H54 (cell line): ENCODE measurements around the gene SPAG6.

Experiments used
- DNase-seq: peaks from one replicate; pipeline ENCODE4 v3.0.0; 2011; ENCODE audit warnings: low spot score, mixed read lengths; ENCODE audit not compliant: insufficient read length
- FAIRE-seq: peaks from 3 replicates; lab custom pipeline; 2011; peaks lifted over from hg19 to GRCh38; lab: Jason Lieb, UNC
- POLR2A ChIP-seq: IDR thresholded peaks from 2 replicates; pipeline ENCODE4 v1.6.1; 2011; ENCODE audit warnings: low read depth, mild to moderate bottlenecking, low read length

Gene SPAG6

DNA sequence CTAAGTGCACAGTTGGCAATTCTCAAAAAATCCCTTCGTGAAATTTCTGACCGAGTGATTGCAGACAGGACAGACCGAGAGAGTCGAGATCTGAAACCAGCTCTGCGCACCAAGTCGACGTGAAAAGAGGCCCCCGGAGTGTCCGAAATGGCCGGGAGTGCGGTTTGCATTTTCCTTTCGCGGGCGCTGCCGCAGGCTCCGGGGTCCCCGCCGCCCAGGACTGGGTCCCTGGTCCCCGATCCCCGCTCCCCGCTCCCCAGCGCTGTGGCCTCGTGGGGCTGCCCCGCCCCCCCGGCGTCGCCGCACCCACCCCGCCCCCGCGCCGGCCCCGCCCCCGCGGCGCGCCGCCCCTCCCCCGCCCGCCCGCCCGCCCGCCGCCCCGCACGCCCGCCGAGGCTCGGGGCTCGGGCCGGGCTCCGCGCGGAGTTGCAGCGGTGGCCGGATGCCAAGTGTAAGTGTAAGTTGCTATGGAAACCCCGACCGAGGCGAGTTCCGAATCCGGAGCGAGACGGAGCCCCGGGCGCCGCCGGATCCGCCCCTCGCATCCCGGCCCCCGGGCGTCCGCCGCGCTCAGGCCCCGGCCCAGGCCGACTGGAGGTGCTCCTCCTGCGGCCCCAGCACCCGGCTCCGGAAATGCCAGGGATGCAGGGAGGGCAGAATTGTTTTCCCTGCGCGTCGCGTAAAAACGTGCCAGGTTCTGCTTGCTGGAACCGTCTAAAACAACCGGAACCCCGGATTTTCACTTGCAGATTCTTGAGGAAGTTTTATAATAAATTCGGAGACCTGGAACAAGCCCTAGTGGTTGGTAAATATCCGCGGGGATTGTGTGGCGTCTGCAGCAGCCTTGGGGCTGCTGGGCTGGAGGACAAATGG lies 19.8 kb upstream of the SPAG6 start:
- DNase-seq (peak; percentile 93), FAIRE-seq (no peak)
- TF ChIP-seq POLR2A, result peak; percentile 45

DNA sequence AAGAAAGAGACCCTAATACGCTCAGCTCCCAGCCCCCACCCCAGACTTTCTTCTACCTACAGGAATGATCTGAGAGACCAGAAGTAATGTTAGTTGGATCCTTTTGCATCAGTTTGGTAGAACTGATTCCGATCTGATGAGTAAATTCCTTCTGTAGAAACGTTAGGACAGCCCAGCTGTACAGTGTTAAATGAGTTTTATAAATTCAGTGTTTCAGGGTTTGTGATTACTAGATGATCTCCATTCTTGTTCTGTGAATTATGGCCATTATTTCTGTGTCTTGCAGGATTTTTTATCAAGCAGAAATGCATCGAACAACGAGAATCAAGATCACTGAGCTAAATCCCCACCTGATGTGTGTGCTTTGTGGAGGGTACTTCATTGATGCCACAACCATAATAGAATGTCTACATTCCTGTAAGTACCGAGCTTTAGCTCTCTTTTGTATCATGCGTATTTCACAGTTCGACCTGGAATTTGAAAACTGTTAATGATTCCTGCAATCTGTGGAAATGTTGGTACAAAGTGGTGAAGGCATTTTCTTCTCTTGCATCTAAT lies 19.1 kb upstream of the SPAG6 start:
- FAIRE-seq (peak; percentile 78), DNase-seq (no peak)
- no peak for TF ChIP-seq POLR2A

DNA sequence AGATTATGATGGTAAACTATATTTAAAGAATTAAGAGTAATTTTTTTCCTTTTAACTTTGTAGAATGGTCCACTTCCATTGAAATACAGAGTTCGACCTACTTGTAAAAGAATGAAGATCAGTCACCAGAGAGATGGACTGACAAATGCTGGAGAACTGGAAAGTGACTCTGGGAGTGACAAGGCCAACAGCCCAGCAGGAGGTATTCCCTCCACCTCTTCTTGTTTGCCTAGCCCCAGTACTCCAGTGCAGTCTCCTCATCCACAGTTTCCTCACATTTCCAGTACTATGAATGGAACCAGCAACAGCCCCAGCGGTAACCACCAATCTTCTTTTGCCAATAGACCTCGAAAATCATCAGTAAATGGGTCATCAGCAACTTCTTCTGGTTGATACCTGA lies 16.1 kb upstream of the SPAG6 start:
- DNase-seq (no peak), FAIRE-seq (no peak)
- no peak for TF ChIP-seq POLR2A

DNA sequence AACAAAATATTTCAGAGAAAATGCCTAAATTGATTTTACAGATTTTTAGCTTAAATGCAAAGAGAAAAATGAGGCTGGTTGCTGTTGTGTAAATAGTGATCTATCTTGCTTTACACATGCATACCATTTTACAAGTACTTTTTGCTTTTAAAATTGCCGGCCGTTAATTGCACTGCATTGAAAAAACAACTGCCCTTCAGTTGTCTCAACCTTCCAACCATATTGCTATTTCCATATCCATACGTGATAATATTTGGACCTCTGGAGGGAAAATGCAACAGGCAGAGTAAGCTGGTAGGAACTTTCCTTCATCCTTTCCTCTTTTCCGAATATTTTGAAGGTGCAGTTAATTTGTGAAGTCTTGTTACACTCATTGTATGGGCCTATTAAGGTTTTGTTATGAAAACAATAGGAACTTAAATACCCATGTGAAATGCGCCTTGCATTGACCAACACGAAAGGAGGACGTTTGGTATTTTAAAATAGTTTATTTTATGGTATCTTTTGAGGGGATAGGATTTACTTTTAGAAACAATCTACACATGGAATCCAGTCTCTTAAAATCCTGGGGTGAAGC lies 13.1 kb upstream of the SPAG6 start:
- FAIRE-seq (no peak), DNase-seq (no peak)
- no peak for TF ChIP-seq POLR2A

DNA sequence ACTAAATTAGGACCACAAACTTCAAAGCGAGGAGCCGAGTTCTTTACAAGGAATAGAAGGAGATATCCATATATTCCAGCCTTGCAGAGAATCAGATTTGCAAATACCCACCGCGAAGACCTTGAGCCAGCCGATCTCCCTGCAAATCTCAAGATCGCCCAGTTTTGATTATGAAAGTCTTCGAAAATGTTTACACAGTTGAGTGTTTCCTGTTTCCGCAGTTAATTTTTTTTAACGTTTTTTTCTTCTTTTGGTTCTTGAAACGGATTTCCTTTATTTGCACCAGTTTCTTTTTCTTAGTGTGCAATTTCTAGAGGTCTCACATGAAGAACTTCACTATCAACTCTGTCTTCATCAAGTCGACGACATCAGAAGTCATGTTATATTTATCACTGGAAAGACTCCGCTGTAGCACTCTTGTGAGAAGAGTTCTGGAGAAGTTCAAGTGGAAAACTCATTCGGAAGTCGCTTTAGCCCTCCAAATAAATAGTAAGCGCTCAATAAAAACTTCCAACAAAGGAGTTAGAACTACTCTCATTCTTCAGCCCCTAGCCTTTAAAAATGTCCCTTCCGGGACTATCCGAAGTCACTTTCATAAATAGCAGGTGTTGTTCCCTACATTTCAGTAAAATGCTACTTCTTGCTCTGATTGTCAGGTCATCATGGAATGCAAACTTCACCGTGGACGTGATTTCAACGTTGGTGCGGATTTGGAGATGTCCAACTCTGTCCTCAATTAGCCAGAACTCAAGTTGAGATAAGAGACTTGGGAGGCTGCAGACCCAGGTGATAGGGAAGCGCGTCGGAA lies 11.9 kb upstream of the SPAG6 start:
- FAIRE-seq (no peak), DNase-seq (no peak)
- no peak for TF ChIP-seq POLR2A

DNA sequence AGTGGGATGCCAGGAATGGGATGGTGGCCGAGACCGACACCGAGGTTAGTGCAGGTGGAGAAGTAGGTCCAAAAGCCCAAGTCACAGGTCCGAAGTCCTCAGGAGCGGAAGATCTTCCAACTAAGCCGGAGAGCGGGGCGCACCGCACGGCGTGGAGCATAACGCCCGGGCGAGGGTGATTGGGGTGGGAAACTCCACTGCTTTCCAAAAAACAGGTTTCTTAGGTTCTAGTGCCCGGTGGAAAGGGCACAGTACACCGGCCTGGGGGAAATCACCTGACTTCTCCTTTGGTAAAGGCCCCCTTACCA lies 11.4 kb upstream of the SPAG6 start:
- TF ChIP-seq POLR2A, result no peak
- DNase-seq, result no peak
- no peak for FAIRE-seq

DNA sequence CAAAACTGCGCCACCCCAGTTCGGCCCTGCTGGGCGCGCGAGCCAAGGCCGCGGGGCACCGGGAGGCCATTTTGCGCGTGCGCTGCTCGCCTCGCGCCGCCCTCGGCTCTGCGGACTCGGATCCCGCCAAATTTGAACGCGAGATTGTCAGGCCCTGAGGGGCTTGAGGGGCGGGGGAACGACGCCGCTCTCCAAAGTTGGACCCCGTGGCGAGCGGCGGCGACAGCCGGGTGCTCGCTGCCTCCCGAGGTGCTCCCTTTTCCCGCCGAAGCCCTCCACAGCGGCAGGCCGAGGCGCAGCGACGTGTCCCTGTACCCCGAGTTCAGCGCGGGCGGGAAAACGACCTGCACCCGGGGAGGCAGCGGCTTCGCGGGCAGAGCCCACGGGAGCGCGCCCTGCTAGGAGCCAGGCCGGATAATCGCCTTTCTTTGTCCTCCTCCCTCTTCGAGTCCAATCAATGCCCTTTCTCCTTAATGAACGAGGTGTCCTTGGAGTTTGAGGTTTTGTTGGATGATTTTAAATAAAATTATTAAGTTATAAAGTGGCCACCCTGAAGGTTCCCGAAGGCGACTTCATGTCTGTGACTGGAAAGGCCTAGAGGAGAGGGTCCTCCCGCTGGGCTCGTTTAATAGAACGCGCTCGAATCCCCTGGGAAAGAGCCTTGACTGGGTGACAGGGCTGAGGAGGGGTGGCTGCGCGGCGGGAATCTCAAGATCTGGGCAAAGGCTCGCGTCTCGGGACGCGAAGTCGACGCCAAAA lies 10.7 kb upstream of the SPAG6 start:
- FAIRE-seq, result no peak
- TF ChIP-seq POLR2A, result no peak

DNA sequence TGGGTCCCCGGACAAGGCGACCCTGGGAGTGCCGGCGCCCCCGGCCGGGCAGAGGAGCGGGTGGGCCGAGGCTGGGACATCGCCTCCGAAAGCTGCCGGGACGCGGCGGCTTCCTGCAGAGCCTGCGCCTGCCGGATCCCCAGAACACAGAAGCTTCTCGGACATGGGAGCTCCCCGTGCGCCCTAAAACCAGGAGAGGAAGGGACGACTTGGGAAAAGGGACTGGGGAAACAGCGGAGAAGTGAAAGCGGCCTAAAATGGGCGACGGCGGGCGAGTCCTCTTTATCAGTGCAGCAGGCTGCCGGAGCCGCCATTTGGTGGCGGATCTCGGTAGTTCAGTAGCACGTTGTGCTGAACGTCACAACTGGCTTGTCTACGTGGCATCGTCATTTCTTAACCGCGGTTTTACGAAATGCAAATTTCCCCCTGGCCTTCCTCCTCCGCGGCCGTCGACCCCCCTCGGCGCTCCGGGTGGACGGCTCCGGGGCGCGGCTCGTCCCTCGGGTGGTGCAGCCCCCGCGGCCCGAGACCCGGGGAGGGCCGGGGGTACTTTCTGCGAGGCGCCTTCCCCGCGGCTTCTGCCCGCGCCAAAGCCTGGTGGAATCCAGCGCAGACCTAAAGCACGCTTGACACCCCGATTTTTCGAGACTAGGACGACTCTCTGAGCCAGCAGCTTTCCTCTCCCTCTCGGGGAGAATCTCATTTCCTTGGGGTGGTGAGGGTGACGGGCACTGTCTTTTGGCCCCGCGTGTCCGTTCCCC lies 9.9 kb upstream of the SPAG6 start:
- FAIRE-seq (no peak), DNase-seq (no peak)
- no peak for TF ChIP-seq POLR2A

More for the DNA sequence above, 10.7 kb upstream of the SPAG6 start:
- no peak for DNase-seq

DNA sequence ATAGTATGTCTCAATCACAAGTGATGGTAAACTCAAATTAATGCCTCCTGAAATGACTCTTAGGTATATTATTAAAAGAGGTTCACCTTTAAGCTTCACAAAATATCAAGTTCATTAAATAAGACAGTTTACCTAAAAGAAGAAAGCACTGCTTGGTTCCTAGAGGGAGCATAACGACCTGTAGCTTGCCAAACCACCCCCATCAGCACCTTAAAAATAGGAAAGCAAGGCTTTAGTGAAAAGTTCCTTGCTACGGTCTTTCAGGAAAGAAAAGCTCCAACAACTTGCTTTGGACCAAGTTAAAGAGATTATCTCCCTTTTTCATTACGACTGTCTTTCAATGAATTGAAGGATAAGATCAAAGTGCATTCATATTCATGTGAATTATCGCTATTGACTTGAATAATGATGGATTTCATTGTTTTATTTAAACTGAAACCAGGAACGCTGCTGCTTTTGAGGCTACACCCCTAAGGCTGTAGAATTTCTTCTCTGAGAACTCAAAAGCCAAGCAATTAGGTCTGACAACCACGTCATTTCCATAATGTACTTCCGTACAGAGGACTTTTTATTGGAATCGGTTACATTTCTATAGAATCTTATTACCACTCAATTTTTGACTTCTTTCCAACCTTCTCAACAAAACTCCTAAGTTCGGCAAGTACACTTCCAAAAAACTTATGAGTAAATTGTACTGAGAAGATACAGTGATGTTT lies 7.0 kb upstream of the SPAG6 start:
- no peak for FAIRE-seq
- no peak for TF ChIP-seq POLR2A
- no peak for DNase-seq

DNA sequence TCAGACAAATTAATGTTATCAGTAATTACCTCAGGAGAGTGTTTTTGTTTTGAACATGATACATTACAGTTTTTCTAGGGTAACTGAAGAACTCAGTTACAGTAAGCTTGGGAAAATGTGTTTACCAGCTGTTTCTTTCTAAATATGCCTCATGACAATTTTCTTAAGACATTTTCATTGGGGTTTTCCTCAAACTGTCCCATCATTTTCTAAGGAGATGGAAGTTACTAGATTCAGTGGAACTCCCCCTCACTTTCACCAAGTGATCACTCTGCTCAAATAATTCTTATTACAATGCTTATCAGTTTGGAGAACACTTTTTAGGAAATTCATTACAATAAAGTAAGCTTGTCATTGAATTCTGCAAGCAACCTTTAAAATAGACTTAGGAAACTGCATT lies 6.4 kb upstream of the SPAG6 start:
- TF ChIP-seq POLR2A, result no peak
- no peak for DNase-seq
- FAIRE-seq, result no peak

DNA sequence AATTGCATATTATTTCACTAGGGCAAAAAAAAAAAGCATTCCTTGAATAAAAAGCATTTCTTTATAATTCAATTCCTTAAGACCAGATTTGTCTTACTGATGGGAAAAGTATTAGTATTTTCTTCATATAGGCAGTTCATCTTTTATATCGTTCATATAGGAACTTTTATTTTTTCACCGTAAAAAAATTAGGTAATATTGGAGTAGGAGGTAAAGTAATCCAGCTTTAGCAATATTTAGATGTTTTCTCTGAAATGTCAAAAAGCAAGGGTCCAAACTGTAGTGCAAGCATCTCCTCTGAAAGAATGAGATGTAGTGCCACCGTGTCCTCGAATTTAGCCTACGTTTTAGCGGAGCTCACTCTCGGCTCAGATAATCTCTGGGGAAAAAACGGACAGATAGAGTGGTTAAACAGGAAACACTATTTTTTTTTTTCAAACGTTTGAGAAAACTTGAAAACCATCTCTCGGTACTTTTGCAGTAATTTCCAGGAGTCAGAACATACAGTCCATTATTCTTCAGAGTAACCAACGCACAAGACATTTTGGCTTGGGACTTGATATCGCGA lies 5.5 kb upstream of the SPAG6 start:
- FAIRE-seq (peak; percentile 89), DNase-seq (no peak)
- no peak for TF ChIP-seq POLR2A
